HCT116 (cell line): Measurements from ENCODE around the gene THOP1. TPM values are rescaled to one million over a fixed set of nuclear protein-coding genes. Genes with fewer than 3 reads are reported as not detected.

Source experiments
- ATAC-seq: fragments of 200-7000 bp; cut with Tn5 transposase; 2 replicates; pipeline ENCODE4 v1.9.1; 2020; ENCODE audit warnings: mild to moderate bottlenecking, moderate library complexity
- BruUV-seq: library from RNA; stranded (reverse); fragments of 400-500 nt; replicated peaks from 2 replicates; lab custom pipeline; 2021; lab: Mats Ljungman, UMichigan
- CTCF ChIA-PET: fragments of 300-600 bp; sonication (Branson Sonifier 250); formaldehyde crosslinking; loops from one replicate; lab custom pipeline; 2021; ENCODE audit warnings: antibody characterized with exemption; lab: Charles Lee
- POLR2A ChIA-PET: fragments of 300-600, 350-600 bp; sonication (Branson Sonifier 250); formaldehyde crosslinking; loops from one replicate; lab custom pipeline; 2021; ENCODE audit warnings: antibody characterized with exemption; lab: Charles Lee
- RAD21 ChIA-PET, 2 experiments: fragments of 300-600 bp; sonication (Branson Sonifier 250); formaldehyde crosslinking; loops; one replicate each; lab custom pipeline; 2023; ENCODE audit warnings: low total read pairs in 2 of 2; ENCODE audit not compliant: uncharacterized antibody in 2 of 2, unreplicated experiment in 2 of 2, low non-redundant PET in 1 of 2; lab: Charles Lee
- DNase-seq: peaks from one replicate; pipeline ENCODE4 v3.0.0-alpha.2; 2010; ENCODE audit warnings: low read depth, low spot score
- H2AFZ ChIP-seq: fragments of 200-600 bp; shearing (Covaris generic), sonication (generic); 2 replicates; pipeline ENCODE4 v1.6.1; 2017; ENCODE audit warnings: low read depth, mixed run types, mixed read lengths, antibody characterized with exemption, low read length; ENCODE audit not compliant: poor library complexity, severe bottlenecking
- H3K27ac ChIP-seq: 2 replicates; pipeline ENCODE4 v1.5.1; 2012; ENCODE audit warnings: low read depth, low read length
- H3K27me3 ChIP-seq: fragments of 200-600 bp; sonication (generic); 2 replicates; pipeline ENCODE4 v1.6.1; 2016; ENCODE audit warnings: mixed run types, low read length, mixed read lengths; ENCODE audit not compliant: insufficient read depth
- H3K36me3 ChIP-seq, 2 experiments: fragments of 200-500 bp in 1 of 2; fragments of 200-600 bp in 1 of 2; sonication (Bioruptor generic) in 1 of 2; sonication (generic) in 1 of 2; 2 replicates each; pipeline versions ENCODE4 v1.5.1 to v1.6.1; 2014 to 2016; ENCODE audit warnings: low read length in 2 of 2, inconsistent platforms in 1 of 2, mixed read lengths in 1 of 2, mixed run types in 1 of 2; ENCODE audit not compliant: insufficient read depth in 2 of 2, control insufficient read depth in 1 of 2
- H3K4me1 ChIP-seq, 2 experiments: fragments of 200-600 bp in 1 of 2; sonication (generic) in 1 of 2; 2 replicates each; pipeline versions ENCODE4 v1.5.1 to v1.6.1; 2012 to 2017; ENCODE audit warnings: low read length in 2 of 2, inconsistent platforms in 1 of 2, mild to moderate bottlenecking in 1 of 2, mixed read lengths in 1 of 2, mixed run types in 1 of 2, moderate library complexity in 1 of 2; ENCODE audit not compliant: insufficient read depth in 2 of 2, control insufficient read depth in 1 of 2
- H3K4me2 ChIP-seq: fragments of 200-600 bp; sonication (generic); 2 replicates; pipeline ENCODE4 v1.6.1; 2017; ENCODE audit warnings: mixed run types, low read length, mixed read lengths
- H3K4me3 ChIP-seq, 2 experiments: fragments of 200-600 bp in 1 of 2; sonication (generic) in 1 of 2; replicated peaks in 1 of 2; 2 replicates each; pipeline ENCODE4 v1.5.1; 2011 to 2016; ENCODE audit warnings: low read length in 2 of 2, control low read depth in 1 of 2, low read depth in 1 of 2, mild to moderate bottlenecking in 1 of 2, mixed read lengths in 1 of 2, mixed run types in 1 of 2
- H3K79me2 ChIP-seq: fragments of 200-600 bp; sonication (generic); 2 replicates; pipeline ENCODE4 v1.6.1; 2017; ENCODE audit warnings: mild to moderate bottlenecking, mixed run types, low read length, moderate library complexity, mixed read lengths; ENCODE audit not compliant: insufficient read depth
- H3K9ac ChIP-seq: fragments of 200-600 bp; sonication (generic); 2 replicates; pipeline ENCODE4 v1.6.1; 2016; ENCODE audit warnings: low read length, mixed read lengths
- H3K9me2 ChIP-seq: fragments of 200-600 bp; sonication (generic), shearing (Covaris generic); 2 replicates; pipeline ENCODE4 v1.6.1; 2017; ENCODE audit warnings: mixed run types, mild to moderate bottlenecking, moderate library complexity; ENCODE audit not compliant: insufficient read depth
- H3K9me3 ChIP-seq, 2 experiments: fragments of 200-500 bp in 1 of 2; fragments of 200-600 bp in 1 of 2; sonication (Bioruptor generic) in 1 of 2; sonication (generic) in 1 of 2; 2 replicates each; pipeline ENCODE4 v1.6.1; 2014 to 2017; ENCODE audit warnings: low read length in 2 of 2, mixed read lengths in 2 of 2, inconsistent platforms in 1 of 2, low read depth in 1 of 2, mild to moderate bottlenecking in 1 of 2, mixed run types in 1 of 2, moderate library complexity in 1 of 2; ENCODE audit not compliant: control insufficient read depth in 1 of 2, insufficient read depth in 1 of 2
- H4K20me1 ChIP-seq: fragments of 200-600 bp; sonication (generic), shearing (Covaris generic); 2 replicates; pipeline ENCODE4 v1.6.1; 2017; ENCODE audit warnings: mixed run types, mild to moderate bottlenecking, moderate library complexity; ENCODE audit not compliant: insufficient read depth
- ELF1 ChIP-seq: IDR thresholded peaks from 2 replicates; pipeline ENCODE4 v1.6.1; 2012; ENCODE audit warnings: low read depth, borderline replicate concordance
- EZH2 ChIP-seq: fragments of 200-600 bp; sonication (generic); IDR thresholded peaks from 2 replicates; pipeline ENCODE4 v1.6.1; 2017; ENCODE audit warnings: antibody characterized with exemption, mixed run types
- POLR2AphosphoS5 ChIP-seq: IDR thresholded peaks from 2 replicates; pipeline ENCODE4 v1.6.1; 2011; ENCODE audit warnings: mild to moderate bottlenecking, low read depth, low read length, moderate library complexity
- RAD21 ChIP-seq: IDR thresholded peaks from 2 replicates; pipeline ENCODE4 v1.6.1; 2012; ENCODE audit warnings: low read depth, mild to moderate bottlenecking
- YY1 ChIP-seq: IDR thresholded peaks from 2 replicates; pipeline ENCODE4 v1.6.1; 2011; ENCODE audit warnings: low read length, low read depth, moderate library complexity, mild to moderate bottlenecking; ENCODE audit not compliant: insufficient replicate concordance; ENCODE audit errors: extremely low read depth
- ZNF274 ChIP-seq: fragments of 200-500 bp; sonication (Bioruptor generic); IDR thresholded peaks from 2 replicates; pipeline ENCODE4 v1.6.1; 2014; ENCODE audit warnings: mild to moderate bottlenecking, low read depth, low read length, inconsistent platforms
- intact Hi-C: fragments of 100-400 bp; cut with micrococcal nuclease; formaldehyde crosslinking; loops from 2 replicates; pipeline ENCODE4 v1.10.0; 2022
- total RNA-seq: library from RNA; stranded (reverse); gene quantifications from one replicate; pipeline ENCODE4 v1.2.1, GENCODE V29; 2021; ENCODE audit not compliant: unreplicated experiment
- TF ChIP-seq, protein P1 (sequence below), 3 experiments: fragments of 200-600 bp in 1 of 3; sonication (generic) in 1 of 3; IDR thresholded peaks in 2 of 3; conservative IDR thresholded peaks in 1 of 3; 2 replicates each; pipeline ENCODE4 v1.5.1; 2012 to 2017; ENCODE audit warnings: low read depth in 2 of 3, low read length in 2 of 3, antibody characterized with exemption in 1 of 3, borderline replicate concordance in 1 of 3, control low read depth in 1 of 3, mild to moderate bottlenecking in 1 of 3, mixed read lengths in 1 of 3, mixed run types in 1 of 3, moderate library complexity in 1 of 3; ENCODE audit not compliant: insufficient read depth in 1 of 3

THOP1 gene
- total RNA-seq, 1 experiment from 2014 or later, result 201 TPM

DNA sequence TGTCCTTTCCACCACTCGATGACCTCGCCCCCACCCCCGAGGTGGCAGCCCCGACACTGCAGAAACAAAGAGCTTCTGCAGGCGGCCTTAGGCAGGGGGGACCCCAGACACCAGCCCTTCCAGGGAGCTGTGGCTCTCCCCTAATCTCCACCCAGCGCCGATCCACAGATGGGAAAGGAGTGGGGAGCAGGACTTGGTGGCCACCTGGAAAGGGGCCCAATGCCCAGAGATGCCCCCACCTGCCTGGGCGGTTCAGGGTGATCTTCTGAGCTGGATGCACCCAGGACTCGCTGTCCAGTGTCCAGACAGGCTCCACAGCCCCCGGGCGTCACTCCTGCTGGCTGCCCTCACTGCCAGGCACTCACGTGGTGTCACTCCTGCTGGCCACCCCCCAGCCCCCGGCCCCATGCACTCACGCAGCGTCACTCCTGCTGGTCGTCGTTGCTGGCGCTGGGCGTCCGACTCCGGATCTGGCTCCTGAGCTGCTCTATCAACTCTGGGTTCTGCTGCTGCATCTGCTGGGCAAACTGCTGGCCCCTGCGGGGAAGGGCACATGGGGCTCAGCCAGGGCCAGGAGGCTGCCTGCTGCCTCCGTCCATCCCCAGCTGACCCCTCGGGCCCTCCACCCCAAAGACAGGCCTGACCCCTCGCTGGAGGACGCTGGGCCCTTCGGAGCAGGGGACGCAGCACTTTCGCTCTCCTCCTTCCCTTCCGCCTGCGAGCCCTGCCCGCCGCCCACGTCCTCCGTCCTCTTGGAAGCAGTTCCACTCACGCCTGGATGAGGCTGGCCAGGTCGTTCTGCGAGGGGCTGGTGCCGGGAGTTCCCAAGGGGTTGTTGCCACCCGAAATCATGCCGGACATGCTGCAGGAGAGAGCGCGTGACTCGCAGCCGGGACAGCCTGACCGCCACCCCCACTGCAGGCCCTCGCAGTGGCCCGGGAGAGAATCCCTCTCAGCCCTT lies 28.1 kb upstream of the THOP1 start:
- TF ChIP-seq, protein P1, sequence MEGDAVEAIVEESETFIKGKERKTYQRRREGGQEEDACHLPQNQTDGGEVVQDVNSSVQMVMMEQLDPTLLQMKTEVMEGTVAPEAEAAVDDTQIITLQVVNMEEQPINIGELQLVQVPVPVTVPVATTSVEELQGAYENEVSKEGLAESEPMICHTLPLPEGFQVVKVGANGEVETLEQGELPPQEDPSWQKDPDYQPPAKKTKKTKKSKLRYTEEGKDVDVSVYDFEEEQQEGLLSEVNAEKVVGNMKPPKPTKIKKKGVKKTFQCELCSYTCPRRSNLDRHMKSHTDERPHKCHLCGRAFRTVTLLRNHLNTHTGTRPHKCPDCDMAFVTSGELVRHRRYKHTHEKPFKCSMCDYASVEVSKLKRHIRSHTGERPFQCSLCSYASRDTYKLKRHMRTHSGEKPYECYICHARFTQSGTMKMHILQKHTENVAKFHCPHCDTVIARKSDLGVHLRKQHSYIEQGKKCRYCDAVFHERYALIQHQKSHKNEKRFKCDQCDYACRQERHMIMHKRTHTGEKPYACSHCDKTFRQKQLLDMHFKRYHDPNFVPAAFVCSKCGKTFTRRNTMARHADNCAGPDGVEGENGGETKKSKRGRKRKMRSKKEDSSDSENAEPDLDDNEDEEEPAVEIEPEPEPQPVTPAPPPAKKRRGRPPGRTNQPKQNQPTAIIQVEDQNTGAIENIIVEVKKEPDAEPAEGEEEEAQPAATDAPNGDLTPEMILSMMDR (IDR thresholded peaks at IDR 0.05 in 2 of 3, conservative IDR thresholded peaks at IDR 0.05 in 1 of 3; ENCODE audit: borderline replicate concordance in 1 of 3, insufficient read depth in 1 of 3, low read depth in 2 of 3, low read length in 2 of 3), result no peak
- no peak for TF ChIP-seq ZNF274
- TF ChIP-seq ELF1, result no peak
- TF ChIP-seq POLR2AphosphoS5, result no peak
- TF ChIP-seq YY1, result no peak
- TF ChIP-seq EZH2, result no peak
- TF ChIP-seq RAD21, result no peak
- Histone ChIP-seq H4K20me1 (no peaks in the 10 kb centered on the region), H3K27me3 (no peaks in the 10 kb centered on the region), H3K9ac (no peak overlapping the region), H3K27ac (no peak overlapping the region), H3K4me2 (no peak overlapping the region), H3K79me2 (no peaks in the 10 kb centered on the region), H3K9me2 (no peaks in the 10 kb centered on the region), H2AFZ (no peak overlapping the region), H3K36me3 (peaks cover 10 to 34% of the 10 kb centered on the region in 2 experiments; a peak in 3 of 4 replicates), H3K4me3 (no peak overlapping the region), H3K9me3 (no peaks in the 10 kb centered on the region), H3K4me1 (no peaks in the 10 kb centered on the region)
- POLR2A ChIA-PET, result no interaction called here
- ATAC-seq (no peak), DNase-seq (no peak)
- BruUV-seq, result no TSS peak
- intact Hi-C loops, result no loop called here
- RAD21 ChIA-PET, result no interaction called here
- CTCF ChIA-PET, result no interaction called here
